Gastroesophageal sphincter (tissue), 4 donors: Measurements from ENCODE around the gene CD1C. TPM values are rescaled to one million over a fixed set of nuclear protein-coding genes. Genes with fewer than 3 reads are reported as not detected.
A peak's percentile ranks its signal among the peaks of the same experiment; 100 is the strongest.
"Not testable (repeated sequence)": the region's sequence is repeated elsewhere in the genome, so short reads cannot be mapped to it uniquely, and the experiment has no call there.

Experiments used
- ATAC-seq: fragments of 150-250 bp; one replicate; pipeline ENCODE4 v1.9.1; 2016; ENCODE audit warnings: mild to moderate bottlenecking, moderate library complexity
- H3K27ac ChIP-seq, 4 donors: fragments of 200-600 bp; sonication (generic) in 3 of 4; 1 replicate in 3 of 4; 2 replicates in 1 of 4; pipeline ENCODE4 v1.5.1; 2016 to 2019
- H3K27me3 ChIP-seq: fragments of 200-600 bp; sonication (generic); one replicate; pipeline ENCODE4 v1.5.1; 2019
- H3K36me3 ChIP-seq, 2 donors: fragments of 200-600 bp; sonication (generic); one replicate each; pipeline ENCODE4 v1.5.1; 2019; ENCODE audit warnings: control low read depth in 1 of 2
- H3K4me1 ChIP-seq, 3 donors: fragments of 200-600 bp; sonication (generic); 1 replicate in 2 of 3; 2 replicates in 1 of 3; pipeline ENCODE4 v1.5.1; 2016 to 2019; ENCODE audit warnings: control low read depth in 2 of 3
- H3K4me3 ChIP-seq, 2 donors: fragments of 200-600 bp; sonication (generic); one replicate each; pipeline ENCODE4 v1.5.1; 2019; ENCODE audit warnings: mild to moderate bottlenecking in 1 of 2, moderate library complexity in 1 of 2
- H3K9me3 ChIP-seq, 3 donors: fragments of 200-600 bp; sonication (generic); one replicate each; pipeline ENCODE4 v1.5.1; 2017 to 2019; ENCODE audit warnings: control low read depth in 2 of 3
- EP300 ChIP-seq: sonication (generic); formaldehyde crosslinking; IDR thresholded peaks from one replicate; pipeline ENCODE4 v1.6.1; 2017; ENCODE audit warnings: antibody characterized with exemption, mild to moderate bottlenecking
- POLR2A ChIP-seq, 2 donors: fragments of 450-650 bp; IDR thresholded peaks; one replicate each; pipeline ENCODE4 v1.6.1; 2017; ENCODE audit warnings: antibody characterized with exemption in 2 of 2, mild to moderate bottlenecking in 2 of 2, moderate library complexity in 1 of 2
- POLR2AphosphoS5 ChIP-seq: sonication (generic); formaldehyde crosslinking; IDR thresholded peaks from one replicate; pipeline ENCODE4 v1.6.1; 2017; ENCODE audit warnings: antibody characterized with exemption
- WGBS, 2 donors: methylation state at CpG; one replicate each; pipeline ENCODE4 v1.1.5; 2018; ENCODE audit warnings: low coverage in 1 of 2; 5-methylcytosine and 5-hydroxymethylcytosine counted together
- total RNA-seq, 4 donors: library from RNA; depleted of rRNA; stranded (reverse); fragments of >200 nt; gene quantifications; one replicate each; pipeline ENCODE4 v1.1.0, GENCODE V29; 2016
- TF ChIP-seq, protein P1 (sequence below), 4 experiments: fragments of 200-600 bp in 2 of 4; fragments of 450-650 bp in 2 of 4; sonication (generic) in 1 of 4; IDR thresholded peaks; one replicate each; pipeline ENCODE4 v1.5.1; 2017 to 2019; ENCODE audit warnings: antibody characterized with exemption in 4 of 4, mild to moderate bottlenecking in 2 of 4, moderate library complexity in 2 of 4

Gene CD1C
- total RNA-seq, 4 donors from 2014 or later = 1.8 TPM; not detected in 3

DNA sequence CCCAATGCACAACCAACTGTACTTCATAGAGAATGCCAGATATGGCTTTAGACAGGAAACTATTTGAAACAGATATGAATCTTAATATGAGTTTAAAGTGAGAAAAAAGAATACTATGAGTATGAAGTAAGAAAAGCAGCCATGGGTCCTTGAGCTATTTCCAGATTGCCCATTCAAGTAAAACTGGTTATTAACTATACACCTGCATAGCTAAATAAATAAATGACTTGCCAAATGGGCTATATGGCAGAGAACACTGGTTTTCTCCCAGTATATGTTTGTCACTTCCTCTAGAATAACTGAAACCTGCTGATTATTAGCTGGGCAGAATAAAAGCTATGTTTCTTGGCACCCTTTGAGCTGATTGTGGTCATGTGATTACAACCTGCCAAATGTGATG, 17.0 kb upstream of the CD1C start:
- no peak overlapping the region for H3K27ac ChIP-seq
- TF ChIP-seq, protein P1, sequence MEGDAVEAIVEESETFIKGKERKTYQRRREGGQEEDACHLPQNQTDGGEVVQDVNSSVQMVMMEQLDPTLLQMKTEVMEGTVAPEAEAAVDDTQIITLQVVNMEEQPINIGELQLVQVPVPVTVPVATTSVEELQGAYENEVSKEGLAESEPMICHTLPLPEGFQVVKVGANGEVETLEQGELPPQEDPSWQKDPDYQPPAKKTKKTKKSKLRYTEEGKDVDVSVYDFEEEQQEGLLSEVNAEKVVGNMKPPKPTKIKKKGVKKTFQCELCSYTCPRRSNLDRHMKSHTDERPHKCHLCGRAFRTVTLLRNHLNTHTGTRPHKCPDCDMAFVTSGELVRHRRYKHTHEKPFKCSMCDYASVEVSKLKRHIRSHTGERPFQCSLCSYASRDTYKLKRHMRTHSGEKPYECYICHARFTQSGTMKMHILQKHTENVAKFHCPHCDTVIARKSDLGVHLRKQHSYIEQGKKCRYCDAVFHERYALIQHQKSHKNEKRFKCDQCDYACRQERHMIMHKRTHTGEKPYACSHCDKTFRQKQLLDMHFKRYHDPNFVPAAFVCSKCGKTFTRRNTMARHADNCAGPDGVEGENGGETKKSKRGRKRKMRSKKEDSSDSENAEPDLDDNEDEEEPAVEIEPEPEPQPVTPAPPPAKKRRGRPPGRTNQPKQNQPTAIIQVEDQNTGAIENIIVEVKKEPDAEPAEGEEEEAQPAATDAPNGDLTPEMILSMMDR (IDR thresholded peaks at IDR 0.05) = no peak
- TF ChIP-seq EP300 (no peak), POLR2A (IDR thresholded peaks at IDR 0.05) (no peak), POLR2AphosphoS5 (no peak)
- H3K4me1 ChIP-seq = no peaks in the 10 kb centered on the region

DNA sequence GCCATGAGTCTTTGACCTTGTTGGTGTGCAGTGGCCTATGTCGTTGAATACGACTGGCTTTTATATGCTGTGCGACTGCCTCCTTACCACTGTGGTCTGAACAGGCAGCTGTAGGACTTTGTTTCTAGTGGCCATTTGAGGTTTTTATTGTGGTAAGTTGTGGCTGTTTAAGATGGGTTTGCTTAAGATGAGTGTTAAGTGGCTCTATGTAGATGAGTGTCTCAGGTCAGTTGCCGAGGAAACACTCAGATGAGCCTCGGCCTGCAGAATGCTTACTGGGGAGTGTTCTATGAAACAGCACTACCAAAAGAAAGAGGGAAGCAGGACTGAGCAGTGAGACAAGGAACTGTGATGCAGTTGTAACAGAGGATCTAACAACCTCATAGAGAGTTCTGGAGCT, 14.9 kb upstream of the CD1C start:
- H3K4me1 ChIP-seq = no peaks in the 10 kb centered on the region
- H3K27ac ChIP-seq = no peak overlapping the region
- no peak for ATAC-seq
- H3K4me3 ChIP-seq = no peak overlapping the region
- peaks cover 0 to 17% (median 0%) of the 10 kb centered on the region in 3 donors for H3K9me3 ChIP-seq
- H3K36me3 ChIP-seq = no peaks in the 10 kb centered on the region
- 48 to 86% methylated on average over 5 of the region's 5 CpGs for WGBS, 2 donors
- TF ChIP-seq POLR2AphosphoS5 (no peak), POLR2A (IDR thresholded peaks at IDR 0.05) (no peak), EP300 (no peak)
- TF ChIP-seq, protein P1 (IDR thresholded peaks at IDR 0.05) = no peak
- no peaks in the 10 kb centered on the region for H3K27me3 ChIP-seq

More for the DNA sequence above, 17.0 kb upstream of the CD1C start:
- no peaks in the 10 kb centered on the region for H3K27me3 ChIP-seq
- no peak for ATAC-seq
- no peak overlapping the region for H3K4me3 ChIP-seq
- H3K36me3 ChIP-seq = no peaks in the 10 kb centered on the region
- H3K9me3 ChIP-seq = peaks cover 0 to 12% (median 0%) of the 10 kb centered on the region in 3 donors

DNA sequence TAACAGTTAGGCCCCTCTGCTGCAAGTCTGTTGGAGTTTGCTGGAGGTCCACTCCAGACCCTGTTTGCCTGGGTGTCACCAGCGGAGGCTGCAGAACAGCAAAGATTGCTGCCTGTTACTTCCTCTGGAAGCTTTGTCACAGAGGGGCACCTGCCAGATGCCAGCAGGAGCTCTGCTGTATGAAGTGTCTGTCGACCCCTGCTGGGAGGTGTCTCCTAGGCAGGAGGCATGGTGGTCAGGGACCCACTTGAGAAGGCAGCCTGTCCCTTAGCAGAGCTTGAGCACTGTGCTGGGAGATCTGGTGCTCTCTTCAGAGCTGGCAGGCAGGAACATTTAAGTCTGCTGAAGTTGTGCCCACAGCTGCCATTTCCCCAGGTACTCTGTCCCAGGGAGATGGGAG, 7.3 kb upstream of the CD1C start:
- H3K36me3 ChIP-seq, H3K4me3 ChIP-seq, H3K4me1 ChIP-seq, H3K27ac ChIP-seq, ATAC-seq, H3K27me3 ChIP-seq: not testable (repeated sequence)
- WGBS, 2 donors = 80% methylated on average over 1 of the region's 2 CpGs; no CpG with 5 or more reads in 1 of the 2 donors
- peaks cover 0 to 31% (median 0%) of the 10 kb centered on the region in 3 donors for H3K9me3 ChIP-seq

DNA sequence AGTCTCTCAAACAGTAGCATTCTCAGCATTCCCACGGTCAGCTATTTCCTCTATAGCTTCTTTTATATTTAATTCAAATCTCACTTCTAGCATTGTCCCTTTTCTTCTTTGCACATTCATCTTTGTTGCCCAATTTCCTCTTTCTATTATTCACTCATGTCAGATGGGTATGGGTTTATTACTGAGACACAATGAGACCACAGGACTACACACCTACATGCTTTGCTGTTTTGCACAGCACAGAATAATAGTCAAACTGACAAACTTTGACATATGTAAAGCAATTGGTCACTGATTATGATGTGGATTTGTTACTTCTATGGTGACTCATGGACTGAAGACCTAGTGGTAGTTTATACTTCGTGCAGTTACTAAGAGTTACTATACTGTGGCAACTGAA, 5.8 kb upstream of the CD1C start:
- no peak overlapping the region for H3K27ac ChIP-seq
- no peak for ATAC-seq
- H3K27me3 ChIP-seq = peaks cover 7% of the 10 kb centered on the region
- TF ChIP-seq EP300 (no peak), POLR2A (IDR thresholded peaks at IDR 0.05) (no peak), POLR2AphosphoS5 (no peak)
- TF ChIP-seq, protein P1 (IDR thresholded peaks at IDR 0.05) = no peak
- H3K9me3 ChIP-seq = peaks cover 0 to 28% (median 0%) of the 10 kb centered on the region in 3 donors
- WGBS, 2 donors = 45 to 60% methylated on average over 2 of the region's 2 CpGs
- H3K36me3 ChIP-seq = no peaks in the 10 kb centered on the region
- H3K4me1 ChIP-seq = no peaks in the 10 kb centered on the region
- no peak overlapping the region for H3K4me3 ChIP-seq

DNA sequence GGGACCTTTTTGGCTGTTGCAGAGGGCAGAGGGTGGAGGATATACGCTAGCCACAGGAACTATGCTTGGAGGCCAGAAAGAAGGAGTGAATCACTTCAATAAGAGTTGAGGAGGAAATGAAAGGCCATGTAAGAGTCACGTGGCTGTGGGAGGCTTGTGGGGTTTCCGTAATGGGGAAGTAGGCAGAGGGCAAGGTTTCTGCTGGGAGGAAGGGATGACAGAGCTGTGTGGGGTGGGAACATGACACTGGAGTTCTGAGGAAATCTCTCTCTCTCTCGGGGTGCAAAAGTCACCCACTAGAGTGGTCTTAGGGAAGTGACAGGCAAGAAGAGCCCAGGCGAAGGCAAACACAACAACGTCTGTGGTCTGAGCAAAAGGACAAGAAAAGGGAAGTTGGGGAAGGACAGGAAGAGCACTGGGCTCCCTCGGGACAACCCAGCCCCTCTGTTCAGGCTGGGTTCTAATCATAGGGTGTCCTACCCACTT, 3.9 kb upstream of the CD1C start:
- 41 to 49% methylated on average over 7 of the region's 7 CpGs for WGBS, 2 donors
- no peak overlapping the region for H3K27ac ChIP-seq
- TF ChIP-seq EP300 = no peak
- no peak for TF ChIP-seq POLR2AphosphoS5
- no peak for TF ChIP-seq POLR2A (IDR thresholded peaks at IDR 0.05)
- TF ChIP-seq, protein P1 (IDR thresholded peaks at IDR 0.05) = no peak
- H3K36me3 ChIP-seq = no peaks in the 10 kb centered on the region
- no peak overlapping the region for H3K4me3 ChIP-seq
- H3K9me3 ChIP-seq = peaks cover 0 to 16% (median 0%) of the 10 kb centered on the region in 3 donors
- peak; percentile 87 for ATAC-seq
- H3K4me1 ChIP-seq = no peaks in the 10 kb centered on the region
- H3K27me3 ChIP-seq = peaks cover 7% of the 10 kb centered on the region
